HG02642 (cell line): ENCODE measurements around the gene CEP250.
"Not testable (repeated sequence)": the region's sequence is repeated elsewhere in the genome, so short reads cannot be mapped to it uniquely, and the experiment has no call there.

Experiments
- ATAC-seq: cut with Tn5 transposase; IDR thresholded peaks from one replicate; pipeline ENCODE4 v1.9.1; 2021; ENCODE audit warnings: mild to moderate bottlenecking; ENCODE audit not compliant: unreplicated experiment, poor library complexity

The CEP250 gene

GRCh38 chr20:35454881-35455609 lies at the start of gene CEP250:
Gene CEP250, plus strand, starts transcription at chr20:35455598. Its CDS starts 6,770 bp downstream, at chr20:35462368.
- peak; percentile 96 for ATAC-seq

GRCh38 chr20:35405775-35406174 lies 49.6 kb upstream of the CEP250 start:
- no peak for ATAC-seq

- ATAC-seq = no peak
These were observed 47.1 kb upstream of the CEP250 start for GRCh38 chr20:35408270-35408669.

- no peak for ATAC-seq
These were observed 45.9 kb upstream of the CEP250 start for GRCh38 chr20:35409542-35409941.

GRCh38 chr20:35410613-35411012 lies 44.8 kb upstream of the CEP250 start:
- no peak for ATAC-seq

- ATAC-seq = no peak
These were observed 34.1 kb upstream of the CEP250 start for GRCh38 chr20:35421322-35421721.

- no peak for ATAC-seq
These were observed 23.6 kb upstream of the CEP250 start for GRCh38 chr20:35431621-35432429.

GRCh38 chr20:35432430-35432735 lies 23.0 kb upstream of the CEP250 start:
- ATAC-seq = no peak

- ATAC-seq = no peak
These were observed 22.1 kb upstream of the CEP250 start for GRCh38 chr20:35433337-35433736.

- no peak for ATAC-seq
These were observed 21.1 kb upstream of the CEP250 start for GRCh38 chr20:35434085-35435005.

- ATAC-seq = no peak
These were observed 19.2 kb upstream of the CEP250 start for GRCh38 chr20:35436177-35436573.

- ATAC-seq = no peak
These were observed 17.8 kb upstream of the CEP250 start for GRCh38 chr20:35437599-35437998.

- no peak for ATAC-seq
These were observed 12.4 kb upstream of the CEP250 start for GRCh38 chr20:35443003-35443402.

- no peak for ATAC-seq
These were observed 11.2 kb upstream of the CEP250 start for GRCh38 chr20:35444226-35444625.

GRCh38 chr20:35446356-35447078 lies 8.9 kb upstream of the CEP250 start:
- ATAC-seq = no peak

- ATAC-seq = peak; percentile 55
These were observed 8.2 kb upstream of the CEP250 start for GRCh38 chr20:35447082-35447789.

- ATAC-seq = no peak
These were observed 6.5 kb upstream of the CEP250 start for GRCh38 chr20:35448788-35449373.

GRCh38 chr20:35449855-35450254 lies 5.5 kb upstream of the CEP250 start:
- not testable (repeated sequence) for ATAC-seq

GRCh38 chr20:35451295-35451694 lies 4.1 kb upstream of the CEP250 start:
- ATAC-seq = no peak
